Measurements from ENCODE around the gene OR1A2.
"Not testable (repeated sequence)": the region's sequence is repeated elsewhere in the genome, so short reads cannot be mapped to it uniquely, and the experiment has no call there.

The OR1A2 gene

GRCh38 chr17:3197219-3197618 is at the start of gene OR1A2:
OR1A2 (plus strand) TSS chr17:3197519; CDS start chr17:3197519, 0 bp downstream.
- DNase-seq = no peak

- no peak for DNase-seq
Observed at GRCh38 chr17:3157218-3157617, 40.1 kb upstream of the OR1A2 start.

- no peak for DNase-seq
Observed at GRCh38 chr17:3167574-3167973, 29.7 kb upstream of the OR1A2 start.

GRCh38 chr17:3189961-3190360 is 7.4 kb upstream of the OR1A2 start:
- no peak for DNase-seq

DNA sequence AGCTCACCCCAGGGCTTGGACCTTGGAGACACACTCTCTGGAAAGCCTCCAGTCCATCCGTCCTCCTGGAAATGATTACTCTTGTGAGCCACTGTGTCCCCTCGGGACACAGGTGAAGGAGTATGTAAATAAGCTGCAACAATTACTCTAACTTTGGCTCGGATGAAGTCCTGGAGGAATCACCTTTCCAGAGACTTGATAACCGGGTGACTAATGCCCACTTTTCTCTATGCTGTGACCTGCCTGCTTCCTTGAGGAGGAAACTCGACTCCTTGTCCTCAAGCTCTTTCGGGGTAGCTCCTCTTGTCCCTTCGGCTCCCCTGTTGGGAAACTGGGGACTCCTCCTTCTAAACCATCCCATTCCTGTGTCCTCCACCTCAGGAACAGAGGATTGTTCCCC is 10.0 kb downstream of the OR1A2 start, which contains the start of gene OR1A1:
Gene OR1A1, plus strand, starts transcription at position 301 of the 400 bp plus-strand sequence. CDS start 7,954 bp downstream, outside the sequence.
- DNase-seq = no peak

- DNase-seq = no peak
Observed at GRCh38 chr17:3208484-3208883, 11.2 kb downstream of the OR1A2 start.

DNA sequence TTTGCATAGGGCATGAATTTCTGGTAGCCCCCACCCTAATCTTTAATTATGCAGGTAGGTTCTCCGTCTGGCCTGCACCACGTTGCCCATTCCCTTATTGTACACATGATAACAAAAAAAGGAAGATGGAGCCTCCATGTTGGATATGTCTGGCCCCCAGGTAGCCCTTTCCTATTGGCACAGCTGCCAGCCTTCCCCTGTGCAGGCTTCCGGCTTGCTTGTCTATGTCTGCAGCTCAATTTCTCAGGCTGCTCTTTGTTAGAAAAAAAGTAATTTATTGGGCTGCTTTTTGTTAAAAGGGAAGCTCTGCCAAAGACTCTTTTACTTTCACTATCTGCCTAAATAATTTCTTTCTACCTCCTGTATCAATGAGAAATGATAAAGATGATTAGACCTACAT is 15.7 kb downstream of the OR1A2 start:
- no peak for DNase-seq

DNA sequence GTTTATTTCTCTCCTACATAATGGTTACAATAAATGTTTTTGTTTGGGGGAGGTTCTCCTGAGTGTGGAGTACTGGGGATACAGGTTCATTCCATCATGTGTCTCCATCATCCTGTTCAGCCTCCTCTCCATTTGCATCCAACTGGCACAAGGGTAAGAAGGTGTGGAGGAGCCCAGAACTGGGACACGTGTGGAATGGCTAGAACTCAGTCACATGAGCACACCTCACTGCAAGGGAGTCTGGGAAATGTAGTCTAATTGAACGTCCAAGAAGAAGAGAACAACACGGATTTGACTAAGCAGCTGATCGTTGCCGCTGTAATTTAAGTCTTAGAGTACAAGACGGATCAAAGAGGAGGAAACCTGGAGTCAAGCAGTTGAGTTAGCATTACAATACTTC is 16.3 kb downstream of the OR1A2 start:
- DNase-seq = no peak

DNA sequence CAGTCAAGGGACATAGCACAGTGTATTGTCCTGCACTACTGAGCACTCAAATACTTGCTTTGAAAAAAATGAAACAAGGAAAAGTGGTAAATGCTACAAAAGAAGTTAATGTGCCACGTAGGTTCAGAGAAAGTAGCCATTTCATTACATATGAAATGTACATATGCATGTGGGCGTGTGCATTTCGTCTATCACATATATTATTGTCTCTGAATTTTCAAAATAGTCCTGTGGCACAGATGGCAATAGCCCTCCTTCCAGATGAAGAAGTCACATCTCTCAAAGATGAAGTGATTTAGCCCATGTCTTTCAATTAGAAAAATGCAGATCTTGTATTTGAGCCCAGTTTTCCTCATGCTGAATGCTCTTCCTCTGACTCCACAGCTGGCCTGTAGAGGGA is 22.7 kb downstream of the OR1A2 start:
- not testable (repeated sequence) for DNase-seq

GRCh38 chr17:3221850-3222249 is 24.5 kb downstream of the OR1A2 start:
- no peak for DNase-seq

DNA sequence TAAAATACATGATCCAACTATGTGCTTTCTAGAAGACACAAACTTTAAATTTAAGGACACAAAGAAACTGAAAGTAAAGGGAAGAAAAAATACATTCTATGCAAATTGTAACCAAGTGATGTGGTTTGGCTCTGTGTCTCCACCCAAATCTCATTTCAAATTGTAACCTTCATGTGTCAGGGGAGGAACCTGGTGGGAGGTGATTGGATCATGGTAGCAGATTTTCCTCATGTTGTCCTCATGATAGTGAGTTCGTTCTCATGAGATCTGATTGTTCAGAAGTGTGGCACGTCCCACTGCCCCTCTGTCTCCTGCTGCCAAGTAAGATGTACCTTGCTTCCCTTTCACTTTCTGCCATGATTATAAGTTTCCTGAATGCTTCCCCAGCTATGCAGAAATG is 25.2 kb downstream of the OR1A2 start:
- DNase-seq = no peak

- DNase-seq = not testable (repeated sequence)
Observed at GRCh38 chr17:3224721-3225352, 27.5 kb downstream of the OR1A2 start.

- DNase-seq = not testable (repeated sequence)
Observed at GRCh38 chr17:3232300-3232699, 35.0 kb downstream of the OR1A2 start.

DNA sequence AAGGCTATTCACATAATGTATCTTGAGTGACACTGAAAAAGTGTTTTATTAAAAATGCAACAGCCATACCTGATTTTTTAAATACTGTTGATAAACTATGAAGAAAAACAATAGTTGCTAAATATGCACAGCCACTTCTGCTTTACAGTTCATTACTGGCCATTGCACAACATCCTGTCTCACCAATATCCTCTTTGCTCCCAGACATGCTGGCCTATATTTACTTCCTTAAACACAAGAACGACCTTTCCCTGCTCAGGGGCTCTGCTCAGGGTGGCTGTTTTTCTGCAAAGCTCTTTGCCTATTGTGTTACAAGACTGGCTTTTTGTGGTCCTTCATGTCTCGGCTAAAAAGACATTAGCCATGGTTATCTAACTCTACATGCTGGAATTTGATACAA is 41.4 kb downstream of the OR1A2 start:
- peak; percentile 61 to 68 for DNase-seq

DNA sequence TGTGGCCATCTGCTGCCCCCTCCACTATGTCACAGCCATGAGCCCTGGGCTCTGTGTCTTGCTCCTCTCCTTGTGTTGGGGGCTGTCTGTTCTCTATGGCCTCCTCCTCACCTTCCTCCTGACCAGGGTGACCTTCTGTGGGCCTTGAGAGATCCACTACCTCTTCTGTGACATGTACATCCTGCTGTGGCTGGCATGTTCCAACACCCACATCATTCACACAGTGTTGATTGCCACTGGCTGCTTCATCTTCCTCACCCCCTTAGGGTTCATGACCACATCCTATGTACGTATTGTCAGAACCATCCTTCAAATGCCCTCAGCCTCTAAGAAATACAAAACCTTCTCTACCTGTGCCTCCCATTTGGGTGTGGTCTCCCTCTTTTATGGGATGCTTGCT is 43.7 kb downstream of the OR1A2 start:
- not testable (repeated sequence) for DNase-seq

DNA sequence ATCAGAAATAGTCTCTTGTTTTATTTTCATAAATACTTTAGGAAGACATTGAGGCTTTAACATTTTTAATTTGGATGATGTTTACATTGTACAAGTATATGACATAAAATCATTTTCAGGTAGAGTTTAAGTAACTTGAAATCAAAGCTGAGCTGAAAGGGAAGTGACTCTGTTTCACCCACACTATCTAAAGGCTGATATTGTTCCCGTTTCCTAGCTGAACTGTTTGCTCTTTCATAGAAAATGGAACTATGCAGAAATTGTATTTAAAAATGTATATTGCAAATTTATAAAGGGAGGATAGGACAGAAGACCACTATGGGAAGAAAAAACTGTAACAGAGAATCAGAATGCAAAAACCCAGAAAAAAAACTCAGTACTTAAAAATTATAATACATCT is 47.5 kb downstream of the OR1A2 start:
- DNase-seq = not testable (repeated sequence)

All from Kasumi-1 (cell line).